Stimulated activated CD4-positive, alpha-beta T cell treated with anti-CD3 and anti-CD28 coated beads, Interleukin-1b, Interleukin-23, amount 100 ng/mL, for 1 hour (primary cell): Measurements from ENCODE around the gene UBXN10.
A peak's percentile ranks its signal among the peaks of the same experiment; 100 is the strongest.

Source experiments
- DNase-seq, 2 donors: peaks; one replicate each; pipeline ENCODE4 v3.0.0-alpha.2; 2020; ENCODE audit warnings: low read depth in 2 of 2

UBXN10 gene

GRCh38 chr1:20151906-20152598 lies 33.8 kb upstream of the UBXN10 start:
- peak; percentile 53 to 67 for DNase-seq

- no peak for DNase-seq
Observed at GRCh38 chr1:20152599-20152930, 33.3 kb upstream of the UBXN10 start.

- no peak for DNase-seq
Observed at GRCh38 chr1:20153000-20153418, 32.9 kb upstream of the UBXN10 start.

GRCh38 chr1:20154301-20154831 lies 31.5 kb upstream of the UBXN10 start:
- DNase-seq: no peak

- no peak for DNase-seq
Observed at GRCh38 chr1:20158358-20159070, 27.4 kb upstream of the UBXN10 start.

GRCh38 chr1:20160034-20160433 lies 25.9 kb upstream of the UBXN10 start:
- DNase-seq: no peak

GRCh38 chr1:20164694-20165202 lies 21.1 kb upstream of the UBXN10 start:
- no peak for DNase-seq

- no peak for DNase-seq
Observed at GRCh38 chr1:20165522-20165951, 20.4 kb upstream of the UBXN10 start.

GRCh38 chr1:20166051-20166450 lies 19.8 kb upstream of the UBXN10 start:
- no peak for DNase-seq

GRCh38 chr1:20167126-20167525 lies 18.8 kb upstream of the UBXN10 start:
- DNase-seq: no peak

- DNase-seq: no peak
Observed at GRCh38 chr1:20168564-20169491, 17.1 kb upstream of the UBXN10 start.

GRCh38 chr1:20169932-20170331 lies 16.0 kb upstream of the UBXN10 start:
- DNase-seq: no peak

GRCh38 chr1:20172033-20172590 lies 13.8 kb upstream of the UBXN10 start:
- no peak for DNase-seq

GRCh38 chr1:20174937-20175666 lies 10.8 kb upstream of the UBXN10 start:
- DNase-seq: no peak

GRCh38 chr1:20178634-20179370 lies 7.1 kb upstream of the UBXN10 start:
- no peak for DNase-seq

- no peak for DNase-seq
Observed at GRCh38 chr1:20179371-20180128, 6.3 kb upstream of the UBXN10 start.

GRCh38 chr1:20180129-20180843 lies 5.6 kb upstream of the UBXN10 start:
- DNase-seq: no peak

- DNase-seq: no peak
Observed at GRCh38 chr1:20180844-20181207, 5.1 kb upstream of the UBXN10 start.

- no peak for DNase-seq
Observed at GRCh38 chr1:20182415-20182814, 3.5 kb upstream of the UBXN10 start.
